Stimulated activated CD8-positive, alpha-beta memory T cell treated with anti-CD3 and anti-CD28 coated beads, Interleukin-15, amount 100 ng/mL, for 48 hours (primary cell): ENCODE data around the gene CBLN3.
"Not testable (repeated sequence)": the region's sequence is repeated elsewhere in the genome, so short reads cannot be mapped to it uniquely, and the experiment has no call there.

Experiments used
- DNase-seq, 2 donors: peaks; one replicate each; pipeline ENCODE4 v3.0.0-alpha.2; 2020; ENCODE audit warnings: low read depth in 2 of 2

Gene CBLN3

GRCh38 chr14:24403294-24403998, 26.0 kb downstream of the CBLN3 start:
- DNase-seq, result no peak

- DNase-seq, result no peak
These were observed 27.4 kb downstream of the CBLN3 start for GRCh38 chr14:24401810-24402702.

- DNase-seq, result no peak
These were observed 29.3 kb downstream of the CBLN3 start for GRCh38 chr14:24399999-24400718.

GRCh38 chr14:24399447-24399822, 30.0 kb downstream of the CBLN3 start:
- DNase-seq, result no peak

GRCh38 chr14:24398653-24399446, 30.6 kb downstream of the CBLN3 start, which contains the start of gene NYNRIN:
TSS of gene NYNRIN (plus strand) at chr14:24399003. CDS start at chr14:24399247, 244 bp downstream.
- no peak for DNase-seq

- no peak for DNase-seq
These were observed 31.2 kb downstream of the CBLN3 start for GRCh38 chr14:24398293-24398652.

- DNase-seq, result no peak
These were observed 31.7 kb downstream of the CBLN3 start for GRCh38 chr14:24397639-24398292.

GRCh38 chr14:24395609-24396582, 33.6 kb downstream of the CBLN3 start:
- DNase-seq, result no peak

GRCh38 chr14:24394275-24394674, 35.2 kb downstream of the CBLN3 start:
- DNase-seq, result no peak

- no peak for DNase-seq
These were observed 37.0 kb downstream of the CBLN3 start for GRCh38 chr14:24392325-24393091.

GRCh38 chr14:24390701-24391468, 38.6 kb downstream of the CBLN3 start:
- DNase-seq, result no peak

GRCh38 chr14:24389226-24389848, 40.1 kb downstream of the CBLN3 start:
- DNase-seq, result no peak

- DNase-seq, result no peak
These were observed 40.8 kb downstream of the CBLN3 start for GRCh38 chr14:24388474-24389179.

- not testable (repeated sequence) for DNase-seq
These were observed 41.9 kb downstream of the CBLN3 start for GRCh38 chr14:24387579-24387978.

- no peak for DNase-seq
These were observed 42.5 kb downstream of the CBLN3 start for GRCh38 chr14:24387009-24387345.

- no peak for DNase-seq
These were observed 43.9 kb downstream of the CBLN3 start for GRCh38 chr14:24385524-24385923.

GRCh38 chr14:24384169-24384568, 45.3 kb downstream of the CBLN3 start:
- no peak for DNase-seq
